Stimulated activated CD8-positive, alpha-beta memory T cell treated with anti-CD3 and anti-CD28 coated beads, Interleukin-12 subunit alpha, Interleukin-12 subunit beta, amount 100 ng/mL, for 24 hours (primary cell): ENCODE measurements around the gene WFDC13.
"Not testable (repeated sequence)": the region's sequence is repeated elsewhere in the genome, so short reads cannot be mapped to it uniquely, and the experiment has no call there.

ENCODE experiments used
- DNase-seq: peaks from one replicate; pipeline ENCODE4 v3.0.0-alpha.2; 2020; ENCODE audit errors: extremely low read depth

WFDC13 gene, protein sequence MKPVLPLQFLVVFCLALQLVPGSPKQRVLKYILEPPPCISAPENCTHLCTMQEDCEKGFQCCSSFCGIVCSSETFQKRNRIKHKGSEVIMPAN

DNA sequence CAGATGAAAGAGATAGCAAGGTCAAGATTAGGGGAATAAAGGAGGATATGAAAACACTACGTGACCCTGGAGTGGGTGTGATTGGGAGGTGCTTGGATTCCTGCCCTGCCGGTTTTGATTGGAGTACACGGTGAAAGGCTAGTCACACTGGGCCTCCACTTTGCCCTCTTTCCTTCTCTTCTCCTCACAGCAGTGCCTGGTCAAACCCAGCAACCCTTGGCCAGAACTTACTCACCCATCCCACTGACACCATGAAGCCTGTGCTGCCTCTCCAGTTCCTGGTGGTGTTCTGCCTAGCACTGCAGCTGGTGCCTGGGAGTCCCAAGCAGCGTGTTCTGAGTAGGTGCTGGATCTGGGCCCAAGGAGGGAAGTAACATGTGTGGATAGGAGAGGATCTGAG lies at the start of gene WFDC13:
Gene WFDC13, plus strand, starts transcription at position 166 of the 400 bp plus-strand sequence. Its CDS starts 86 bp downstream, at position 252.
- no peak for DNase-seq

DNA sequence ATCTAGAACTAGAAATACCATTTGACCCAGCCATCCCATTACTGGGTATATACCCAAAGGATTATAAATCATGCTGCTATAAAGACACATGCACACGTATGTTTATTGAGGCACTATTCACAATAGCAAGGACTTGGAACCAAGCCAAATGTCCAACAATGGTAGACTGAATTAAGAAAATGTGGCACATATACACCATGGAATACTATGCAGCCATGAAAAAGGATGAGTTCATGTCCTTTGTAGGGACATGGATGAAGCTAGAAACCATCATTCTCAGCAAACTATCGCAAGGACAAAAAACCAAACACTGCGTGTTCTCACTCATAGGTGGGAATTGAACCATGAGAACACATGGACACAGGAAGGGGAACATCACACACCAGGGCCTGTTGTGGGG lies 44.8 kb upstream of the WFDC13 start:
- not testable (repeated sequence) for DNase-seq

DNA sequence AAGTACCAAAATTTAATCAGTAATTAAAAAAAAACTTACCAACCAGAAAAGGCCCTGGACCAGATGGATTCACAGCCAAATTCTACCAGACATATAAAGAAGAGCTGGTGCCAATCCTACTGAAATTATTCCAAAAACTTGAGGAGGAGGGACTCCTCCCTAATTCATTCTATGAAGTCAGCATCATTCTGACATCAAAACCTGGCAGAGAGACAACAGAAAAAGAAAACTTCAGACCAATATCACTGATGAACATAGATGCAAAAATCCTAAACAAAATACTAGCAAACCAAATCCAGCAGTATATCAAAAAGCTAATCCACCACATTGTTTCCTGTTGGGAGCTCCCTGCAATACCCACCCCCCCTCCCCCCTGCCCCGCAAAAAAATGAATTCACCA lies 31.7 kb upstream of the WFDC13 start, which contains the start of gene WFDC11:
Gene WFDC11, minus strand, starts transcription at position 101 of the 400 bp plus-strand sequence. CDS start 19,639 bp downstream, outside the sequence.
- no peak for DNase-seq

DNA sequence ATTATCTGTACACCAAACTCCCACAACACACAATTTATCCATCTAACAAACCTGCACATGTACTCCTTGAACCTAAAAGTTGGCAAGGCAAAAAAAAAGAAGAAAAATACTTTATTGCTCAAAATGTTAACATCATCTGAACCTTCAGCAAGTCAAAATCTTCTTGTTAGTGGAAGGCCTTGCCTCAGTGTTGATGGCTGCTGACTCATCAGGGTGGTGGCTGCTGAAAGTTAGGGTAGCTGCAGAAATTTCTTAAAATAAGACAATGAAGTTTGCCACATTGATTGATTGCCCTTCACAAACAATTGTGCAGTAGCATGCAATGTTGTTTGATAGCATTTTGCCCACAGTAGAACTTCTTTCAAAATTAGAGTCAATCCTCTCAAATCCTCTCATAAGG lies 29.1 kb upstream of the WFDC13 start:
- no peak for DNase-seq

DNA sequence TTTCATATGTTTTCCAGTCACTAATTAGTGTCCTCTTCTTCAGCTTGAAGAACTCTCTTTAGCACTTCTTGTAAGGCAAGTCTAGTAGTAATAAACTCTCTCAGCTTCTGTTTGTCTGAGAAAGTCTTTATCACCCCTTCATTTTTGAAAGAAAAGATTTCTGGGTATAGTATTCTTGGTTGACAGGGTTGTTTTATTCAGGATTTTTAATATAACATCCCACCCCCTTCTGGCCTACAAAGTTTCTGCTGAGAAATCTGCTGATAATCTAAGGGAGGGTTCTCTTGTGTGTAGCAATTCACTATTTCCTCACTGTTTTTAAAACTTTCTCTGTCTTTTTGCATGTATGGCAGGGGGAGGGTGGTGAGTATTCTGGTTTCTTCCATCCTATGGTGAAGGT lies 22.2 kb upstream of the WFDC13 start:
- no peak for DNase-seq

DNA sequence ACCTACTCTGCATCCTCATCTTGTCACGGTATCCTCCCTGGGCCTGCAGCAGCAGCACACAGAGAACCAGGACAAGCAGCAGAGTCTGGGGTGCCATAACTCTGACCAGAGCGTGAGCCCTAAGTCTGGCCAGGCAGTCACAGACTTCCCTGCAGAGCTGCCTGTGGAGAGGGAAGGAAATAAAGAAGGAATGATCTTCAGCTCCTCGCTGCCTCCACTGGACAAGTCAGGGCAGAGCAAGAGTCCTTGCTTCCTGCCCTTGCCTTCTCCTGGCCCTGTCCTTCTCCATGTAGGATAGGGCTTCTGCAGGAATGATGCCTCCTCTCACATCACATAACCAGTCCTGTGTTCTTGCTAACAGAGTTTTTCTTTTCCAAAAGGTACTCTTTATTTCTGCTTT lies 15.9 kb upstream of the WFDC13 start:
- no peak for DNase-seq

DNA sequence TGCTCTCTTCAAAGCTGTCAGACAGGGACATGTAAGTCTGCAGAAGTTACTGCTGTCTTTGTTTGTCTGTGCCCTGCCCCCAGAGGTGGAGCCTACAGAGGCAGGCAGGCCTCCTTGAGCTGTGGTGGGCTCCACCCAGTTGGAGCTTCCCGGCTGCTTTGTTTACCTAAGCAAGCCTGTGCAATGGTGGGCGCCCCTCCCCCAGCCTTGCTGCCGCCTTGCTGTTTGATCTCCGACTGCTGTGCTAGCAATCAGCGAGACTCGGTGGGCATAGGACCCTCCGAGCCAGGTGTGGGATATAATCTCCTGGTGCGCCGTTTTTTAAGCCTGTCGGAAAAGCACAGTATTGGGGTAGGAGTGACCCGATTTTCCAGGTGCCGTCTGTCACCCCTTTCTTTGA lies 8.5 kb upstream of the WFDC13 start:
- not testable (repeated sequence) for DNase-seq

DNA sequence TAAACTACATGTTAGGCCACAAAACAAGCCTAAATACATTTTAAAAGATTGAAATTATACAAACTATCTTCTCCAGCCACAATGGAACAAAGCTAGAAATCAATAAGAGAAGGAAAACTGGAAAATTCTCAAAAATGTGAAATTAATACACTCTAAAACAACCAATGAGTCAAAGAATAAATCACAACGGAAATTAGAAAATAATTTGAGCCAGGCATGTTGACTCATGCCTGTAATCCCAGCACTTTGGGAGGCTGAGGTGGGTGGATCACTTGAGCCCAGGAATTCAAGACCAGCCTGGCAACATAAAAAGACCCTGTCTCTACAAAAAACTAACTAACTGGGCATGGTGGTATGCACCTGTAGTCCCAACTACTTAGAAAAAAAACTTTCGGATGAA lies 6.3 kb upstream of the WFDC13 start:
- no peak for DNase-seq

DNA sequence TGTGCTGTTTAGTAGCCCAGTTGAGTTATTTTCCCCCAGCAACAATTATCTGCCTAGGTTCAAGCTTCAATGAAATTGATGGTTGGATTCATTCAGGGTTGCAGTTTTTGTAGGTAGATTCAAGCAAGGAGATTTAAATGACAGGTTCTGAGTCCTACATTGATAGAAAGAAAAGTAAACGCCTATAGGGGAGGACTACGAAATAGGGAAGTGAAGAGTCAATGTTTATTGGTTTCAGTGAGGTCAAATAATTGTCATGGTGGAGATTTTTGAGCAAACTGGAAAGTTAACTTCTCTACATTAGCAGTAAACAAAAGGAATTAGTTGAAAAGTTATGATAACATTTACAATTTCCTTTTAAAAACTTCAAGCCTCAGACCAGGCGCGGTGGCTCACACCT lies 734 bp upstream of the WFDC13 start:
- no peak for DNase-seq

DNA sequence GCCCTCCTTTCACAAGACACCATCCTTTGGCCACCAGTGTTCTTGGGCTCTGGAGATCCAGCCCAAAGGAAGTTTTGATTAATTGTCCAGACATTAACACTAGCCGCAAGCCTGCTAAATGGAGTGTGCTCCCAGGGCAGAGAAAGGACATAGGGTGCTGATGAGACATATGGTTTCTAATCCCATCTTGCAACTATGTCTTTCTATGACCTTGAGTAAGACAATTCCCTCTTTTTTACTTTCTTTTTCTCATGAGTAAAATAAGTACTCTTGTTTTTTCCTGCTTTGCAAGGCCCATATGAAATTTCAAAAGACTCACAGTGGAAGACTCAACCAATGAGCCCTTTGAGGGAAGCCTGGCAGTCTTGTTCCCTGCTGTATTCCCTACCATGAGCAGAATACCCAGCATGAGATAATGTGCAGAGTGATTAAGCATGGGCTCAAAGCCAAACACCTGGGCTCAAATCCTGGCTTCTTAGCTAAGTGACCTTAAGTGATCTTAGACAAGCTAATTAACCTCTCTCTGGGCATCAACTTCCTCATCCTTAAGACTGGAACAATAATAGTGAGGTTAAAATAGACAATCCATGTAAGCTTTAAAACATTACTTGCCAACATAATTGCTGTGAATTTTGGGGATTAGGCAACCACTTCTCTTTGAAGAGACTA lies 3.3 kb downstream of the WFDC13 start, which contains the start of gene WFDC10B:
Gene WFDC10B, minus strand, starts transcription at position 51 of the 669 bp plus-strand sequence. CDS start 19,027 bp downstream, outside the sequence.
- DNase-seq: no peak

DNA sequence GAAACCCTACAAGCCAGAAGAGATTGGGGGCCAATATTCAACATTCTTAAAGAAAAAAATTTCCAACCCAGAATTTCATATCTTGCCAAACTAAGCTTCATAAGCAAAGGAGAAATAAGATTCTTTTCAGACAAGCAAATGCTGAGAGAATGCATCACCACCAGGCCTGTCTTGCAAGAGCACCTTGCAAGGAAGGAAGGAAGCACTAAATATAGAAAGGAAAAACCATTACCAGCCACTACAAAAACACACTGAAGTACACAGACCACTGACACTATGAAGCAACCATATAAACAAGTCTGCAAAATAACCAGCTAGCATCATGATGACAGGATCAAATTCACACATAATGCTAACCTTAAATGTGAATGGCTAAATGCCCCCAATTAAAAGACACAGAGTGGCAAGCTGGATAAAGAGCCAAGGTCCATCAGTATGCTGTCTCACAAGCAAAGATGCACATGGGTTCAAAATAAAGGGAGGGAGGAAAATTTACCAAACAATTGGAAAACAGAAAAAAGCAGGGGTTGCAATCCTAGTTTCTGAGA lies 14.4 kb downstream of the WFDC13 start:
- not testable (repeated sequence) for DNase-seq

DNA sequence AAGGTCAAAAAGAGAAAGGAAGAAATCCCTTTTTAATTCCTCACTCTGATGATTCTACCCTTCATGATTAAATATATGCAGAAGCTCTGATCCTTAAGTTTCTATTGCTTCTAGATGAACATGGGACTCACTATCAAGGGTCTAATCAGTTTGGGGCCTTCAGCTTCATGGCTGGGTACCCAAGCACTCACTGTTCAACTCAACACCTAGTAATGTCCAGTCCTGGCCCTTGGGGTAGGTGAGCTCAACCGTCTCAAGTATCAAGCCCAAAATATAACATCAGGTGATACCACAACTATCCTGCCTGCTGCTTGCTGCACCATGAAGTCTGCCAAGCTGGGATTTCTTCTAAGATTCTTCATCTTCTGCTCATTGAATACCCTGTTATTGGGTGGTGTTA lies 20.2 kb downstream of the WFDC13 start, which contains the start of gene SPINT4:
Gene SPINT4, plus strand, starts transcription at position 301 of the 400 bp plus-strand sequence. Its CDS starts 21 bp downstream, at position 322.
- no peak for DNase-seq

DNA sequence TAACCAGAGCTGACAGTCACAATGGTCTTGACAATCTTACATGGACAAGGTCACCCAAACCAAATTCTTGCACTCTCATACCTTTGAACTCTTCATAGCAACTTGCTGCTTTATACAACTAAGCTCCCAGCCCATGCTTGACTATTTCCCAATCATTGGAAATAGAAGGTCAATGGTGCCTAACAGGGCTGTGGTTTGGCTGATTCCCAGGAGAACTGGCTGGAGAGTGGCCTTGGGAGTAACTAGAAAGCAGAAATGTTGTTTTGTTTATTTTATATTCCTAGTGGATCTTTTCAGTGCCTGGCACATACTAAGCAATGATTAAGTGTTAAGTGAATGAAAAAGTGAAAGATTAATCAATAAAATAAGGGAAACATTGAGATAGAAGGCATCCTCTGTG lies 23.3 kb downstream of the WFDC13 start:
- no peak for DNase-seq

DNA sequence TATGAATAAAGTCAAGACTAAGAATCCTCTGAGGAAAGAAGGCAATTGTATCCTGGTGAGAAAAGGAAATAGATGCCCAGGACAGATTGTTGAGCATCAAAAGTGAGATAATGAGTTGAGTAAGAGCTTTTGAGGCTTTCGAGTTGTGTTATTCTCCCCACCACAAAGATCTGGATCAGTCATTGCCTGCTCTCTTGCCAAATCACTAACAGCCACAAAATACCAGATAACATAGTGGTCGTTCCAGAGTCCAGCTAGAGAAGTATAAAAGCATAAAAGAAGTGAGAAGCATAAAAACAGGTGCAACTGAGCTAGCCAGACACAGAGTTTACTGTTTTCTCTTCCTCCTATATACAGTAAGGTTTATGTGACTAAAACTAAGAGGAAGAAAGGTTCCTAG lies 25.2 kb downstream of the WFDC13 start:
- DNase-seq: no peak

DNA sequence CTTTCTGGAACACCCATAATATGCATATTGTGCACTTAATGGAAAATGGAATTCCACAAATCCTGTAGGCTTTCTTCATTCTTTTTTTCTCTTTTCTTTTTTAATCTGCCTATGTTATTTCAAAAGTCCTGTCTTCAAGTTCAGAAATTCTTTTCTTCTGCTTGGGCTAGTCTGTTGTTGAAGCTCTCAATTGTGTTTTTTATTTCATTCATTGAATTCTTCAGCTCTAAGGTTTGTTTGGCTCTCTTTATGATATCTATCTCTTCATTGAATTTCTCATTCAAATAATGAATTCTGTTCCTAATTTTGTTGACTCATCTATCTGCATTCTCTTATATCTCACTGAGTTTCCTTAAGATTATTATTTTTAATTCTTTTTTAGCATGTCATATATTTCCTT lies 30.4 kb downstream of the WFDC13 start:
- no peak for DNase-seq

DNA sequence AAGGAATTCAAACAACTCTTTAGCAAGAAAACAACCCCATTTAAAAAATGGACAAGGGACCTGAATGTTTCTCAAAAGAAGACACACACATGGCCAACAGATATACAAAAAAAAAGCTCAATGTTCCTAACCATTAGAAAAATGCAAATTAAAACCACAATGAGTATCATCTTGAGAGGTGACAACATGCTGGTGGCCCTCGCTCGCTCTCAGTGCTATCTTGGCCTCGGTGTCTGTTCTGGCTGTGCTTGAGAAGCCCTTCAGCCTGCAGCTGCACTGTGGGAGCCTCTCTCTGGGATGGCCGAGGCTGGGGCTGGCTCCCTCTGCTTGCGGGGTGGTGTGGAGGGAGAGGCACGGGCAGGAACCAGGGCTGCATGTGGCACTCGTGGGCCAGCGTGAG lies 33.7 kb downstream of the WFDC13 start:
- DNase-seq: no peak

DNA sequence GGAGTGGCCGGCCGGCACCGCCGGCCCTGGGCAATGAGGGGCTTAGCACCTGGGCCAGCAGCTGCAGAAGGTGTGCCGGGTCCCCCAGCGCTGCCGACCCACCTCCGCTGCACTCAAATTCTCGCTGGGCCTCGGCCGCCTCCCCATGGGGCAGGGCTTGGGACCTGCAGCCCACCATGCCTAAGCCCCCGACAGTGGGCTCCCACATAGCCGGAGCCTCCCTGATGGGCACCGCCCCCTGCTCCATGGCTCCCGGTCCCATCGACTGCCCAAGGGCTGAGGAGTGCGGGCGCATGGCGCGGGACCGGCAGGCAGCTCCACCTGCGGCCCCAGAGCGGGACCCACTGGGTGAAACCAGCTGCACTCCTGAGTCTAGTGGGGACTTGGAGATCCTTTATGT lies 34.1 kb downstream of the WFDC13 start:
- no peak for DNase-seq

DNA sequence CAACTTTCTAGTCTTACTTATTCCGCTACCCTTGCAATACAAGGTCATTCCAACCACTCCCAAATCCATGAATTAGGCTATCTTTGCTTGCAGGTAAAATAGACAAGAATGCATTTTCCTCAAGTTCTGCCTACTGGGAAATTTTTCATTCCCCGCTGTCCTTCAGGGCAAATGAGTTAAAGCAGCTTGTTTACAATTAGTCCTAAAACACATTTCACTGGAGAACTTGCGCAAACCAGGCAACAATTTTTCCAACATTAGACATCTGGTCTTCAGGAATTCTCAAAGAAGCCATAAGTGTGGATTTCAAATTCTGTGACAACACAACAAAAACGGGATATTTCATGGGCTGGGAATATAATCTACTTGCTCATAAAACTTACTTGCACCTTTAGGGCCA lies 40.8 kb downstream of the WFDC13 start:
- DNase-seq: no peak

DNA sequence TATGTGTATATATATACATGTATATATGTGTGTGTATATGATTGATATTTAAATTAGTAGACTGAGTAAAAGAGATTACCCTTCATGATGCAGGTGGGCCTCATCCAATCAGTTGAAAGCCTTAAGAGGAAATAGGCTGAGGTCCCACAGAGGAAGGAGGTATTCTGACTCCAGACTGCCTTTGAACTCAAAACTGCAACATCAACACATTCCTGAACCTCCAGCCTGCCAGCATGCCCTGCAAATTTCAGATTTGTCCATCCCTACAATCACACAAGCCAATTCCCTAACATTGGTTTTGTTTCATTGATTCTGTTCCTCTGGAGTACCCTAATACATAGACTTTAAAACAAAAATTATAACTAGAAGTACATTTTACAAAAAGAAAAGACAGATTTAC lies 43.2 kb downstream of the WFDC13 start:
- no peak for DNase-seq

DNA sequence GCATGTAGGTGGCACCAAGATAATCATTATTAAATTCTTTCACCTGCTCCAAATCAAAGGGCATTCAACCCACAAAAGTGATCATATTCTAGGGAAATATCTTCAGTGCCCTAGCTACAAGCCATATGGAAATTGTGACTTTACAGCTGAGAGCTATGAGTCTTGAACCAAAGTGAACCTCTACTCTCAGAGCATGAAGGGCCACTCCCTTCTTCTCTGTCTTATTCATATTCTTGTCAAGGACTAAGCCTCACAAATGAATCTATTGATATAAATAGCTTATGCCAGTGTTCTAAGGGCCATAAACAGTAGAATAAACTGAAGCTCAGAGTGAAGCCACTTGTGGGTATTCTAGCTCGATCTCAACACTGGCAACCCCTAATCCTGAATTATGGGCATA lies 49.9 kb downstream of the WFDC13 start:
- DNase-seq: no peak

DNA sequence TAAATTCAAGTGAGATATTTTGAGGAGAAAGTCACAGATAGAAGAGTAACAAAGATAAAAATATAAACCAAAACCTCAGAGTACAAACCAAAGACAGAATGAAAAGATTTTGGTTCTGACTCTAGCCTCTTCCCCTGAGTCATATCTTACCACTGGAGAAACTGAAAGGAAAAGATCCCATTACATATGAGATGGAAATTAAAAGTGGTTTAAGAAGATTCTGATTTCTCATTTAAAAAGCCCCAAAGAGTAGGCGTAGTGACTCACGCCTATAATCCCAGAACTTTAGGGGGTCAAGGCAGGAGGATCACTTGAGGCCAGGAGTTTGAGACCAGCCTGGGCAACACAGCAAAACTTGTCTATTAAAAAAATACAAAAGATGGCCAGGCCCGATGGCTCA lies 50.9 kb downstream of the WFDC13 start:
- no peak for DNase-seq

DNA sequence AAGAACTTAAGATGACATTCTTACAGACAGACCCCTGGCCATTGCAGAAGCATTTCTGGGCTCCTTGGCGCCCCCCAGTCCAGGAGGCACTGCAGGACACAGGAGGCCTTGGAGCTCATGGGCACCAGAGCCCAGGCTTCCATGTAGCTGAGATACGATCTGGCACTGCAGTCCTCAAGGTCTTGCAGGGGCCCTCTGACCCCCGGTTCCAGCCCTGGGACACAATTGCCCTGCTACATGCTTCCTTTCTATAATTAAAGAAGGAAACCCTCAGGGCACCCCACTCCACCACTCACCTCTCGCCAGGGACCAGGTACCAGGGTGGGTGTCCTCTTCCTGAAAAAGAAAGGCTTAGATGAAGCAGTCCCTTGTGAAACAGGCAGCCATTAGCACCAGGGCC lies 56.3 kb downstream of the WFDC13 start:
- no peak for DNase-seq
